Activated gamma-delta T cell treated with anti-CD3 and anti-CD28 coated beads, Interleukin-2, amount 50 U/mL, for 16 hours (primary cell): ENCODE measurements around the gene SWI5.

Source experiments
- DNase-seq: peaks from one replicate; pipeline ENCODE4 v3.0.0-alpha.2; 2020; ENCODE audit warnings: low read depth

SWI5 gene

GRCh38 chr9:128321343-128321742 is 45.3 kb downstream of the SWI5 start:
- DNase-seq: no peak

DNA sequence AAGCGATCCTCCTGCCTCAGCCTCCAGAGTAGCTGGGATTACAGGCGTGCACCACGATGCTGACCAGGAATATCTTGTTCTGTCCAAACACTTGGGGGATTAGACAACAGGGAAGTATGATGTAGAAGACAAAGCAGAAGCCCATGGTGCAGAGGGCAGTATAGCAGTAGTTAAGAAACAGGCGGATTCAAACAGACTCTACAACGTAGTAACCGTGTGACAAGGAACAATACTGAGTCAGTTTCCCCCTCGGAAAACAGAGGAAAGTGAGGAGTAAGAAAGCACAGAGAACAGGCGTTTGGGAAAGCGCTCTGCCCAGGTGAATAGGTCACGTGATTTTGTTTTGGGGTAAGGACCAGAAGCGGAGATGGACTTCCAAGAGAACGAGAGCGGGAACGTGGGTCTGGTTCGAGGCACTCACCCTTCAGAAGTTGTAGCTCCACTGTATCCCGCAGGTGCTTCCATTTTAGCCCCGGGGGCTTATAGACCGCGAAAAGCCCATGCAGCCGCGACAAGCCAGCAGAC is 45.9 kb downstream of the SWI5 start:
- DNase-seq: no peak

GRCh38 chr9:128322404-128323211 is 46.5 kb downstream of the SWI5 start, which contains the start of the genes COQ4 and TRUB2:
COQ4 (plus strand) TSS chr9:128322839; CDS start chr9:128322859, 20 bp downstream.
TRUB2 (minus strand) TSS chr9:128322447; CDS start chr9:128322408, 39 bp downstream.
- DNase-seq: peak; percentile 91

DNA sequence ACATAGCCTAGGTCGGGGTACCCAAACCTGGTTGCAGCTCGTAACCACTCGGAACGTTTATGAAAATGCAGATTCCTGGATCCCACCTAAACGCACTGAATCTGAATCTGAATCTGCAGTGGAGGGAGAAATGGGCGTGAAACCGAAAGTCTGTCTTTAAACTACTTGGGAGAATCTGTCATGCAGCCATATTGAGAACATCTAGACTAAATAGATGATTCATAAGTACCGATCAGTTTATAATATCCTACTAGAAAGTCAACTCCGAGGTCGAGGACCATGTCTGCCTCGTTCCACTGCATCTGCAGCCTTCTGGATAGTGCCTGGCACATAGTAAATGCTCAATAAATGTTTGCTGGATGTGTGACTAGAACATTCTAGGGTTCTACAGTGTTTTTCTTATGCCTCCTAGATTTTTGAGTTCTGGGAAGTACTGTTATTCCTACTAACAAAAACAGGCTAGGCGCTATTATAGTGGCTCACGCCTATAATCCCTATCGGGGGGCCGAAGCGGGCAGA is 47.2 kb downstream of the SWI5 start:
- no peak for DNase-seq

DNA sequence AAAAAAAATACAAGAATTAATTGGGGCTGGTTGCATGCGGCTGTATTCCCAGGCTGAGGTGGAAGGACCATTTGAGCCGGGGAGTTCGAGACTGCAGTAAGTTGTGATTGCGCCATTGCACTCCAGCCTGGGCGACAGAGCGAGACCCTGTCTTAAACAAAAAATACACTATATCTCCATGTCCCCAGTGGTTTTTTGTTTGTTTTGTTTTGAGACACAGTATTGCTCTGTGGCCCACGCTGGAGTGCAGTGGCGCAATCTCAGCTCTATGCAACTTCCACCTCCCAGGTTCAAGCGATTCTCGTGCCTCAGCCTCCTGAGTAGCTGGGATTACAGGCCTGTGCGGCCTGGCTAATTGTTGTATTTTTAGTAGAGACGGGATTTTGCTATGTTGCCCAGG is 47.7 kb downstream of the SWI5 start:
- no peak for DNase-seq

DNA sequence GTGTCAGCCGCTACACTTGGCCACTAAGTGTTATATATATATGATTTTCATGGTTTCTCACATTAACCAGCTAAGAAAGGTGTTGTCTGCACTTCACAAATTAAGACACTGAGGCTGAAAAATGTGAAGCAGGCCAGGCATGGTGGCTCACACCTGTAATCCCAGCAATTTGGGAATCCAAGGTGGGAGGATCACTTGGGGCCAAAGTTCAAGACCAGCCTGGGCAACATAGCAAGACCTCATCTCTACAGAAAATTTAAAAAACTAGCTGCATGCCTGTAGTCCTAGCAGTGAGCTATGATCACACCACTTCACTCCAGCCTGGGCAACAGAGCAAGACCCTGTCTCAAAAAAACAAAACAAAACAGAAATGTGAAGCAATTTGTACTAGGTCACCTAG is 48.3 kb downstream of the SWI5 start:
- no peak for DNase-seq

DNA sequence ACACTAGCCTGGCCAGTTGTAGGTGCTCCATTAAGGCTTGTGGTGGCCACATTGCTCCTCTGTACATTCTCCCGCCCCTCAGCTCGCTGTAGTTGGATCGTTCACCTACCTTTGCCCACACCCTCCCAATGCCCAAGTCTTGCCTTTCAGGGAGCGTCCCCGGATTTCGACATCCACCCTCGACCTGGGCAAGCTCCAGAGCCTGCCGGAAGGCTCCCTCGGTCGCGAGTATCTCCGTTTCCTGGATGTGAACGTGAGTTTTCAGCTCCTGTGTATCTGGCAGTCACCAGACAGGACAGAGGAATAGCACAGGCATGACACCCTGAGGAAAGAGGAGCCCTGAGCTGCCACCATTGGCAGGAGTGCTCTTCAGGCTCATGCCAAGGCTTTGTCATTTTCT is 49.6 kb downstream of the SWI5 start:
- no peak for DNase-seq

DNA sequence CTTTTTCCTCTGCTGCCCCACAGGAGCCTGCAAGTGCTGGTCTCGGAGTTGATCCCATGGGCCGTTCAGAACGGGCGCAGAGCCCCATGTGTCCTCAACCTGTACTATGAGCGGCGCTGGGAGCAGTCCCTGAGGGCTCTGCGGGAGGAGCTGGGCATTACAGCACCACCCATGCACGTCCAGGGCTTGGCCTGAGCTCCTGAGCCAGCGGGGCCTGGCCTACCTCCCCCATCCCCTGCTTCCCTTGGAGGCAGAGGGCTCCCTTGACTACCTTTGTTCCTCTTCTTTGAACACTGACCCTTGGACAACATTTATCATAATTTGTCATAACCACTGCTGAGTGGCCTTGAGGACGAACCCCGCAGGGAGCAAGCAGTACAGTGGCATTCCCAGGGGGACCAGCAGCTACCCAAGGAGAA is 57.4 kb downstream of the SWI5 start:
- DNase-seq: no peak

GRCh38 chr9:128335161-128335560 is 59.1 kb downstream of the SWI5 start:
- DNase-seq: no peak

GRCh38 chr9:128335914-128336313 is 59.8 kb downstream of the SWI5 start:
- no peak for DNase-seq

- no peak for DNase-seq
Measured at GRCh38 chr9:128337936-128338335, 61.9 kb downstream of the SWI5 start.
